ENCODE measurements around the gene TROAP. TPM values are rescaled to one million over a fixed set of nuclear protein-coding genes. Genes with fewer than 3 reads are reported as not detected.
"Not testable (repeated sequence)": the region's sequence is repeated elsewhere in the genome, so short reads cannot be mapped to it uniquely, and the experiment has no call there.

Gene TROAP
- total RNA-seq, 2 experiments from 2014 or later = 73.8 to 80.4 TPM

DNA sequence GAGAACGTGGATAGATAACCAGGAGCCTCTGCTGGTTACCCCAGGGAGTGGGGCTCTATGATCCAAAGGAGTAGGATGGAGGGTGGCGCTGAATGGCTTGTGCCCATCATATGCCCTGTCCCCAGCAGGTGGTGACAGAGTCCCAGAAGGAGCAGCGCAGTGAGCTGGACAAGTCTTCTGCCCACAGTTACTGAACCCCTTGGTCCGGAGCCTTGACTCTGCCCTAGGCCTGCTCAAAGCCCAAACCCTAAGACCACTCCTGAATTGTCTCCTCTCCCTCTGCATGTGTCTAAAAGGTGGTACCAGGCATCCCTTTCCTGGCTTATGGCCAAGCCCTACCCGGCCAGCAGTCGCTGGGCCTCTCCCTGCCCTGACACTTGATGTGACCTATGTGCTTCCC is 24.9 kb upstream of the TROAP start:
- no peaks in the 10 kb centered on the region for H3K36me3 Mint-ChIP-seq
- ATAC-seq (ENCODE audit: low read depth) = no peak

GRCh38 chr12:49301760-49302159 is 21.3 kb upstream of the TROAP start:
- no peak for ATAC-seq (ENCODE audit: low read depth)
- Mint-ChIP-seq H3K9me3 (no peaks in the 10 kb centered on the region), H3K36me3 (no peaks in the 10 kb centered on the region), H3K4me3 (no peak overlapping the region), H3K4me1 (peaks cover 11% of the 10 kb centered on the region), H3K27me3 (peaks cover 33% of the 10 kb centered on the region), H3K27ac (peak overlapping the region; percentile 49)
- POLR2A ChIA-PET = no interaction called here
- DNase-seq = no peak

More for the DNA sequence above, 24.9 kb upstream of the TROAP start:
- POLR2A ChIA-PET = interaction anchor here (0.7 to 1.5 kb wide), 2 partner anchors 25 to 69 kb away, joined by 3 to 4 read pairs; partner anchors contain the start of genes SPATS2 and TROAP
- DNase-seq = no peak
- Mint-ChIP-seq H3K4me3 (peak overlapping the region; percentile 6), H3K4me1 (peaks cover 15% of the 10 kb centered on the region), H3K27ac (peak overlapping the region; percentile 27), H3K9me3 (no peaks in the 10 kb centered on the region), H3K27me3 (peaks cover 51% of the 10 kb centered on the region)

- no peaks in the 10 kb centered on the region for H3K9me3 Mint-ChIP-seq
- no peak for ATAC-seq (ENCODE audit: low read depth)
- DNase-seq = no peak
- H3K27me3 Mint-ChIP-seq = peaks cover 24% of the 10 kb centered on the region
- H3K4me3 Mint-ChIP-seq = no peak overlapping the region
- H3K27ac Mint-ChIP-seq = no peak overlapping the region
- H3K4me1 Mint-ChIP-seq = peaks cover 5% of the 10 kb centered on the region
- POLR2A ChIA-PET = interaction anchor here (1.6 kb wide), 1 partner anchor 19 kb away, joined by 3 read pairs; the partner anchor contains the start of gene TROAP
- H3K36me3 Mint-ChIP-seq = no peaks in the 10 kb centered on the region
Observed at GRCh38 chr12:49304161-49304560, 18.9 kb upstream of the TROAP start.

DNA sequence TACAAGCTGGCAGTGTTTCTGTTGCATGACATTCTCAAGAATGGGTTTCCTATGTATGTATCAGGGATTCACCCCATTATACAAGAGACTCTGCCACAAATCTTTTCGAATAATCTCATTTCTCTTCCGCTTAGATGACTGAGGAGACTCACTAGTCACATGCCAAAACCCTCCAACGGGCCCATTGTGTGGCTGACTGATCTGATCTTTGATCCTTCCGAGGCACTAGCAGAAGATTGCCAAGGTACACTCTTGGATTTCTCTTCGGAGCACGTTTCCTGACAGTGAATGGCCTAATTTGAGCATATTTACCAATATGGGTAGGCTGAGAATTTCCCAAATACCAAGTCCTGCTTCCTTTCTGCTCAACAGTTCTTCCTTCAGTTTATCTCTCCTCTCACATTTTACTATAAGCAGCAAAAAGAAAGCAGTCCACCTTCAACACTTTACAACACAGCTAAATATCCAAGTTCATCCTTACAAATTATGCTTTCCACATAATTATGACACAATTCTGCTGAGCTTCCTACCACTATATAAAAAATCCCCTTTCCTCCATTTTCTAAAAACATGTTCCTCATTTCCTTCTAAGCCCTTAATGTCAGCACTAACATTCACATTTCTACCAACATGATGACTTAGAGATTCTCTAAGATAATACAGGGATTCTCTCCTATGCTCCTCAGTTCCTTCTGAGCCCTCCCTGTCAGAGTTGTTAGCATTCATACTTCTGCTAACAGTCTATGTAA is 17.1 kb upstream of the TROAP start:
- Mint-ChIP-seq H3K27ac (no peak overlapping the region), H3K27me3 (peaks cover 38% of the 10 kb centered on the region), H3K36me3 (no peaks in the 10 kb centered on the region), H3K4me1 (peaks cover 5% of the 10 kb centered on the region), H3K4me3 (no peak overlapping the region), H3K9me3 (no peaks in the 10 kb centered on the region)
- POLR2A ChIA-PET = interaction anchor here (1.6 kb wide), 1 partner anchor 17 kb away, joined by 3 read pairs; the partner anchor contains the start of gene TROAP
- DNase-seq (no peak), ATAC-seq (ENCODE audit: low read depth) (no peak)

DNA sequence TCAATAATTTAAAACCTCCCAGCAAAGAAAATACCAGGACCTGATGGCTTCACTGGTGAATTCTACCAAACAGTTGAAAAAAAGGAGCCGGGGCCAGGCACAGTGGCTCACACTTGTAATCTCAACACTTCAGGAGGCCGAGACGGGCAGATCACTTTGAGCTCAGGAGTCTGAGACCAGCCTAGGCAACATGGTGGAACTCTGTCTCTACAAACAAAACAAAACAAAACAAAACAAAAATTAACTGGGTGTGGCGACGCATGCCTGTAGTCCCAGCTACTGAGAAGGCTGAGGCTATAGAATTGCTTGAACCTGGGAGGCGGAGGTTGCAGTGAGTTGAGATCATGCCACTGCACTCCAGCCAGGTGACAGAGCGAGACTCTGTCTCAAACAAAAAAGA is 13.7 kb upstream of the TROAP start:
- ATAC-seq (ENCODE audit: low read depth) (no peak), DNase-seq (no peak)
- no peak overlapping the region for H3K4me3 Mint-ChIP-seq
- H3K27me3 Mint-ChIP-seq = peaks cover 41% of the 10 kb centered on the region
- POLR2A ChIA-PET = no interaction called here
- no peaks in the 10 kb centered on the region for H3K4me1 Mint-ChIP-seq
- no peak overlapping the region for H3K27ac Mint-ChIP-seq
- no peaks in the 10 kb centered on the region for H3K9me3 Mint-ChIP-seq
- no peaks in the 10 kb centered on the region for H3K36me3 Mint-ChIP-seq

DNA sequence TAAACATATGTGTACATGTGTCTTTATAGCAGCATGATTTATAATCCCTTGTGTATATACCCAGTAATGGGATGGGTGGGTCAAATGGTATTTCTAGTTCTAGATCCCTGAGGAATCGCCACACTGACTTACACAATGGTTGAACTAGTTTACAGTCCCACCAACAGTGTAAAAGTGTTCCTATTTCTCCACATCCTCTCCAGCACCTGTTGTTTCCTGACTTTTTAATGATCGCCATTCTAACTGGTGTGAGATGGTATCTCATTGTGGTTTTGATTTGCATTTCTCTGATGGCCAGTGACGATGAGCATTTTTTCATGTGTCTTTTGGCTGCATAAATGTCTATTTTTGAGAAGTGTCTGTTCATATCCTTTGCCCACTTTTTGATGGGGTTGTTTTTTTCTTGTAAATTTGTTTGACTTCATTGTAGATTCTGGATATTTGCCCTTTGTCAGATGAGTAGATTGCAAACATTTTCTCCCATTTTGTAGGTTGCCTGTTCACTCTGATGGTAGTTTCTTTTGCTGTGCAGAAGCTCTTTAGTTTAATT is 12.5 kb upstream of the TROAP start:
- H3K36me3 Mint-ChIP-seq; H3K9me3 Mint-ChIP-seq; POLR2A ChIA-PET; H3K4me3 Mint-ChIP-seq; H3K4me1 Mint-ChIP-seq; H3K27ac Mint-ChIP-seq; DNase-seq; ATAC-seq (ENCODE audit: low read depth): not testable (repeated sequence)
- peaks cover 42% of the 10 kb centered on the region for H3K27me3 Mint-ChIP-seq

DNA sequence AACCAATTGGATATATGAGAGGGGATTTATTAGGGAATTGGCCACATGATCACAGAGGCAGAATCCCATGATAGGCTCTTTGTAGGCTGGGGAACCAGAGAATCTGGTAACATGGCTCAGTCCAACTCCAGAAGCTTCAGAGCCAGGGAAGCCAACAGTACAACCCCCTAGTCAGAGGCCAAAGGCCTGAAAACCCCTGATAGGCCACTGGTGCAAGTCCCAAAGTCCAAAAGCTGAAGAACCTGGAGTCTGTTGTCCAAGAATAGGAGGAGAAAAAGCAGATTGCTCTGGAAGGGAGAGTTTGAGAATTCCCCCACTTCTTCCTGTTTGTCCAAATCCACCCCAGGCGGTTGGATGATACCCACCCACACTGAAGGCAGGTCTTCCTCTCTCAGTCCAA is 8.2 kb upstream of the TROAP start:
- H3K36me3 Mint-ChIP-seq = no peaks in the 10 kb centered on the region
- no peaks in the 10 kb centered on the region for H3K9me3 Mint-ChIP-seq
- ATAC-seq (ENCODE audit: low read depth) = no peak
- H3K27ac Mint-ChIP-seq = no peak overlapping the region
- no peaks in the 10 kb centered on the region for H3K4me1 Mint-ChIP-seq
- H3K27me3 Mint-ChIP-seq = peaks cover 30% of the 10 kb centered on the region
- H3K4me3 Mint-ChIP-seq = no peak overlapping the region
- POLR2A ChIA-PET = no interaction called here
- no peak for DNase-seq

DNA sequence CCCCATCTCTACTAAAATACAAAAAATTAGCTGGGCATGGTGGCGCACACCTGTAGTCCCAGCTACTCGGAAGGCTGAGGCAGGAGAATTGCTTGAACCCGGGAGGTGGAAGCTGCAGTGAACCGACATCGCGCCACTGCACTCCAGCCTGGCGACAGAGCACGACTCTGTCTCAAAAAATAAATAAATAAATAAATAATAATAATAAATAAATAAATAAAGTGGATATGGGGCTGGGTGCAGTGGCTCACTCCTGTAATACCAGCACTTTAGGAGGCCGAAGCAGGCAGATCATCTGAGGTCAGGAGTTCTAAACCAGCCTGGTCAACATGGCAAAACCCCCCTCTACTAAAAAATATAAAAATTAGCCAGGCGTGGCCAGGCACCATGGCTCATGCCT is 5.9 kb upstream of the TROAP start:
- peaks cover 15% of the 10 kb centered on the region for H3K27me3 Mint-ChIP-seq
- H3K4me3 Mint-ChIP-seq; DNase-seq; POLR2A ChIA-PET; H3K4me1 Mint-ChIP-seq; H3K36me3 Mint-ChIP-seq; H3K27ac Mint-ChIP-seq; ATAC-seq (ENCODE audit: low read depth); H3K9me3 Mint-ChIP-seq: not testable (repeated sequence)

DNA sequence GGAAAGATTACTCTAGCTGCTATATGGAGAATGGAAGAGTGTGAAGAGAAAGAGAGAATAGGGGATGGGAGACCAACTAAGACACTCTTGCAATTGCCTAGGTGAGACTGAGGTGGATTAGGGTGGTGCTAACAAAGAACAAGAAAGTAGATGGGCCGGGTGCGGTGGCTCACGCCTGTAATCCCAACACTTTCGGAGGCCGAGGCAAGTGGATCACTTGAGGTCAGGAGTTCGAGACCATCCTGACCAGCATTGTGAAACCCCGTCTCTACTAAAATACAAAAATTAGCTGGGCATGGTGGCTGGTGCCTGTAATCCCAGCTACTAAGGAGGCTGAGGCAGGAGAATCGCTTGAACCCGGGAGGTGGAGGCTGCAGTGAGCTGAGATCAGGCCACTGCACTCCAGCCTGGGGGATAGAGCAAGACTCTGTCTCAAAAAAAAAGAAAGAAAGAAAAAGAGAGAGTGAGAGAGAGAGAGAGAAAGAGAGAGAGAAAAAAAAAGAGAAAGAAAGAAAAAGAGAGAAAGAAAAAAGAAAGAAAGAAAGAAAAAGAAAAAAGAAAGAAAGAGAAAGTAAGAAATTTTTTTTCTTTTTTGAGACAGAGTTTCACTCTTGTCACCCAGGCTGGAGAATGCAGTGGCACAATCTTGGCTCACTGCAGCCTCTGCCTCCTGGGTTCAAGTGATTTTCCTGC is 2.5 kb upstream of the TROAP start:
- peak overlapping the region; percentile 1 for H3K4me3 Mint-ChIP-seq
- ATAC-seq (ENCODE audit: low read depth); H3K27ac Mint-ChIP-seq; H3K36me3 Mint-ChIP-seq; H3K9me3 Mint-ChIP-seq; DNase-seq; POLR2A ChIA-PET: not testable (repeated sequence)
- H3K4me1 Mint-ChIP-seq = peaks cover 19% of the 10 kb centered on the region
- H3K27me3 Mint-ChIP-seq = peaks cover 10% of the 10 kb centered on the region

GRCh38 chr12:49322367-49322707 is 718 bp upstream of the TROAP start:
- DNase-seq (no peak), ATAC-seq (ENCODE audit: low read depth) (no peak)
- no peaks in the 10 kb centered on the region for H3K9me3 Mint-ChIP-seq
- peaks cover 17% of the 10 kb centered on the region for H3K36me3 Mint-ChIP-seq
- POLR2A ChIA-PET = interaction anchor here (0.9 to 2.2 kb wide), 13 partner anchors 9 to 264 kb away, joined by 3 to 23 read pairs (median 7); partner anchors contain the start of genes SPATS2, TUBA1B and TUBA1C
- peaks cover 5% of the 10 kb centered on the region for H3K27me3 Mint-ChIP-seq
- peaks cover 21% of the 10 kb centered on the region for H3K4me1 Mint-ChIP-seq
- peak overlapping the region; percentile 98 for H3K27ac Mint-ChIP-seq
- peak overlapping the region; percentile 100 for H3K4me3 Mint-ChIP-seq

DNA sequence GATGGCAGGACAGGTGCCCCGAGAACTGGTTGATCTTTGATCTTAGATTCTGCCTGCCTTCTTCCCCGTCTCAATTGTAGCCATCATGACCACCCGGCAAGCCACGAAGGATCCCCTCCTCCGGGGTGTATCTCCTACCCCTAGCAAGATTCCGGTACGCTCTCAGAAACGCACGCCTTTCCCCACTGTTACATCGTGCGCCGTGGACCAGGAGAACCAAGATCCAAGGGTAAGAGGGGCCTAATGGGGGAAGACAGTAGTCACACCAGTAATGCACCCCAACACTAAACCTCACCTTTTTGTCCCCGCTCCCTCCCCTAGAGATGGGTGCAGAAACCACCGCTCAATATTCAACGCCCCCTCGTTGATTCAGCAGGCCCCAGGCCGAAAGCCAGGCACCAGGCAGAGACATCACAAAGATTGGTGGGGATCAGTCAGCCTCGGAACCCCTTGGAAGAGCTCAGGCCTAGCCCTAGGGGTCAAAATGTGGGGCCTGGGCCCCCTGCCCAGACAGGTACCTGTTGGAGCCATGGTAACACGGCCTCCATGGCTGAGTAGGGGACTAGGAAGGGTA is 556 bp downstream of the TROAP start:
- Mint-ChIP-seq H3K36me3 (peaks cover 21% of the 10 kb centered on the region), H3K4me1 (peaks cover 24% of the 10 kb centered on the region), H3K4me3 (peak overlapping the region; percentile 100), H3K27ac (peak overlapping the region; percentile 98), H3K9me3 (no peaks in the 10 kb centered on the region), H3K27me3 (peaks cover 4% of the 10 kb centered on the region)
- no peak for DNase-seq
- ATAC-seq (ENCODE audit: low read depth) = no peak
- POLR2A ChIA-PET = interaction anchor here (0.6 to 2.2 kb wide), 19 partner anchors 8 to 345 kb away, joined by 3 to 23 read pairs (median 5); partner anchors contain the start of genes DNAJC22, SPATS2, TUBA1A and TUBA1B

GRCh38 chr12:49325606-49326005 is 2.6 kb downstream of the TROAP start:
- H3K4me3 Mint-ChIP-seq = no peak overlapping the region

DNA sequence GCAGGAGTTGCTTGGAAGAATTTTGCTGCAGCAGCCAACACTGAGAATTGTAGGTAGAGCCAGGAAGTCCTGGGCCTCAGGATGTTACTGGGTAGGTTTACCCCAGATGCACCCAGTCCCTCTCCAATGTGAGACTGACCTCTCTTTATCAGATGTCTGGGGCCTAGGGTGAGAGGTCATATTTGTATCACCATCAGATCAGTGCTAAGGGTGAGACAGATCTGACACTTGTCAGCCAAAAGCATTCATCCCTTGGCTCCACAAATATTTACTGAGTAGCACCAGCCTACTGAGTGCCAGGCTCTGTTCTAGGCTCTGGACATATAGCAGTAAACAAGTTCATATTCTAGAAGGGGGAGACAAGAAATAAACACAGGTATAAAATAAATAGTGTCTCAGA is 4.3 kb downstream of the TROAP start:
- no peak for ATAC-seq (ENCODE audit: low read depth)
- Mint-ChIP-seq H3K36me3 (peaks cover 43% of the 10 kb centered on the region), H3K4me3 (no peak overlapping the region), H3K27me3 (peaks cover 2% of the 10 kb centered on the region), H3K27ac (no peak overlapping the region), H3K4me1 (peaks cover 17% of the 10 kb centered on the region), H3K9me3 (no peaks in the 10 kb centered on the region)
- POLR2A ChIA-PET = no interaction called here
- DNase-seq = no peak

More at GRCh38 chr12:49325606-49326005, 2.6 kb downstream of the TROAP start:
- POLR2A ChIA-PET = no interaction called here
- no peak for ATAC-seq (ENCODE audit: low read depth)
- H3K36me3 Mint-ChIP-seq = peaks cover 31% of the 10 kb centered on the region
- H3K27ac Mint-ChIP-seq = peak overlapping the region; percentile 54
- no peaks in the 10 kb centered on the region for H3K9me3 Mint-ChIP-seq
- no peak for DNase-seq
- peaks cover 24% of the 10 kb centered on the region for H3K4me1 Mint-ChIP-seq
- no peaks in the 10 kb centered on the region for H3K27me3 Mint-ChIP-seq

Measured in activated naive CD8-positive, alpha-beta T cell treated with anti-CD3 and anti-CD28 coated beads, Interleukin-2, amount 10 ng/mL, durations not matched to agents 7 days and 5 days (primary cell).